SK-N-SH (cell line): ENCODE results near the gene TTC22. TPM values are rescaled to one million over a fixed set of nuclear protein-coding genes. Genes with fewer than 3 reads are reported as not detected.

ENCODE experiments used
- CTCF ChIA-PET: fragments of 300-600, 350-600 bp; formaldehyde crosslinking; extraction: SDS; loops from one replicate; lab custom pipeline; 2021; lab: Yijun Ruan, JAX
- POLR2A ChIA-PET: fragments of 350-600 bp; sonication (Branson Sonifier 250); formaldehyde crosslinking; extraction: SDS; loops from one replicate; lab custom pipeline; 2020; ENCODE audit warnings: antibody characterized with exemption, inconsistent platforms; lab: Yijun Ruan, JAX
- DNase-seq: peaks from one replicate; pipeline ENCODE4 v3.0.0; 2012
- H2AFZ ChIP-seq: fragments of 200-600 bp; sonication (generic); 2 replicates; pipeline ENCODE4 v1.8.1; 2016; ENCODE audit warnings: antibody characterized with exemption, mild to moderate bottlenecking, low read depth
- H3F3A ChIP-seq: fragments of 200-600 bp; sonication (generic); replicated peaks from 2 replicates; pipeline ENCODE3; 2016; ENCODE audit warnings: antibody characterized with exemption, mild to moderate bottlenecking; ENCODE audit not compliant: insufficient read depth
- H3K27ac ChIP-seq, 2 experiments: fragments of 200-500 bp in 1 of 2; fragments of 200-600 bp in 1 of 2; sonication (Bioruptor generic) in 1 of 2; sonication (generic), shearing (Covaris generic) in 1 of 2; 2 replicates each; pipeline versions ENCODE4 v1.5.1 to v1.6.1; 2014 to 2016; ENCODE audit warnings: low read depth in 2 of 2, inconsistent platforms in 1 of 2, low read length in 1 of 2, mild to moderate bottlenecking in 1 of 2, mixed read lengths in 1 of 2
- H3K27me3 ChIP-seq: fragments of 200-600 bp; sonication (generic), shearing (Covaris generic); 2 replicates; pipeline ENCODE4 v1.6.1; 2016; ENCODE audit warnings: mixed run types; ENCODE audit not compliant: insufficient read depth
- H3K36me3 ChIP-seq, 2 experiments: fragments of 200-500 bp in 1 of 2; fragments of 200-600 bp in 1 of 2; sonication (Bioruptor generic) in 1 of 2; sonication (generic) in 1 of 2; replicated peaks in 1 of 2; 2 replicates each; pipeline versions ENCODE3 to v1.5.1; 2014 to 2016; ENCODE audit warnings: low read length in 1 of 2, mild to moderate bottlenecking in 1 of 2; ENCODE audit not compliant: insufficient read depth in 2 of 2, control insufficient read depth in 1 of 2
- H3K4me1 ChIP-seq, 2 experiments: fragments of 200-500 bp in 1 of 2; fragments of 200-600 bp in 1 of 2; sonication (Bioruptor generic) in 1 of 2; sonication (generic), shearing (Covaris generic) in 1 of 2; 2 replicates each; pipeline versions ENCODE4 v1.5.1 to v1.6.1; 2014 to 2016; ENCODE audit warnings: low read depth in 1 of 2, low read length in 1 of 2, mixed run types in 1 of 2; ENCODE audit not compliant: insufficient read depth in 2 of 2, control insufficient read depth in 1 of 2
- H3K4me2 ChIP-seq: fragments of 200-600 bp; sonication (generic), shearing (Covaris generic); 2 replicates; pipeline ENCODE4 v1.6.1; 2017; ENCODE audit warnings: mixed run types
- H3K4me3 ChIP-seq, 2 experiments: fragments of 200-500 bp in 1 of 2; fragments of 200-600 bp in 1 of 2; sonication (Bioruptor generic) in 1 of 2; sonication (generic), shearing (Covaris generic) in 1 of 2; 2 replicates each; pipeline versions ENCODE4 v1.5.1 to v1.8.1; 2014 to 2016; ENCODE audit warnings: low read depth in 2 of 2, inconsistent platforms in 1 of 2, low read length in 1 of 2, mild to moderate bottlenecking in 1 of 2, mixed read lengths in 1 of 2, moderate library complexity in 1 of 2
- H3K79me2 ChIP-seq: fragments of 200-600 bp; sonication (generic); 2 replicates; pipeline ENCODE4 v1.8.1; 2017; ENCODE audit warnings: mild to moderate bottlenecking; ENCODE audit not compliant: insufficient read depth
- H3K9ac ChIP-seq: fragments of 200-600 bp; sonication (generic); 2 replicates; pipeline ENCODE4 v1.6.1; 2017; ENCODE audit warnings: mixed run types
- H3K9me2 ChIP-seq: fragments of 200-600 bp; sonication (generic); 2 replicates; pipeline ENCODE4 v1.6.1; 2017; ENCODE audit warnings: mixed run types
- H3K9me3 ChIP-seq: fragments of 200-600 bp; sonication (generic); 2 replicates; pipeline ENCODE4 v1.6.1; 2017; ENCODE audit warnings: mixed run types, mild to moderate bottlenecking, moderate library complexity
- H4K20me1 ChIP-seq: fragments of 200-600 bp; sonication (generic); 2 replicates; pipeline ENCODE4 v1.6.1; 2017; ENCODE audit warnings: mild to moderate bottlenecking, mixed run types; ENCODE audit not compliant: insufficient read depth
- EP300 ChIP-seq, 2 experiments: IDR thresholded peaks; 2 replicates each; pipeline versions ENCODE4 v1.4.0 to v1.6.1; 2012; ENCODE audit warnings: borderline replicate concordance in 1 of 2, low read depth in 1 of 2, low read length in 1 of 2
- EZH2phosphoT487 ChIP-seq: fragments of 200-600 bp; sonication (generic); IDR thresholded peaks from 2 replicates; pipeline ENCODE4 v1.6.1; 2017; ENCODE audit warnings: low read depth, mixed run types, mild to moderate bottlenecking, antibody characterized with exemption, moderate library complexity, borderline replicate concordance
- FOSL2 ChIP-seq: IDR thresholded peaks from 2 replicates; pipeline ENCODE4 v1.4.0; 2012; ENCODE audit warnings: low read depth, mild to moderate bottlenecking, moderate library complexity, borderline replicate concordance
- FOXJ3 ChIP-seq: sonication (generic); formaldehyde crosslinking; IDR thresholded peaks from 2 replicates; pipeline ENCODE4 v1.5.1; 2020; ENCODE audit warnings: mild to moderate bottlenecking, missing genetic modification reagents
- FOXM1 ChIP-seq: IDR thresholded peaks from 2 replicates; pipeline ENCODE4 v1.4.0; 2012; ENCODE audit warnings: low read depth, mild to moderate bottlenecking
- GABPA ChIP-seq: IDR thresholded peaks from 2 replicates; pipeline ENCODE4 v1.4.0; 2012; ENCODE audit warnings: low read depth, mild to moderate bottlenecking
- IRF3 ChIP-seq: fragments of 150-350 bp; IDR thresholded peaks from 2 replicates; pipeline ENCODE4 v1.6.1; 2016; ENCODE audit warnings: mild to moderate bottlenecking, low read depth, low read length
- JUND ChIP-seq: IDR thresholded peaks from 2 replicates; pipeline ENCODE4 v1.4.0; 2012
- MAX ChIP-seq: IDR thresholded peaks from 2 replicates; pipeline ENCODE4 v1.4.0; 2012; ENCODE audit warnings: low read depth
- MXI1 ChIP-seq: IDR thresholded peaks from 2 replicates; pipeline ENCODE4 v1.6.1; 2012; ENCODE audit warnings: mild to moderate bottlenecking, low read depth, low read length, improper control_type of control experiment
- NFIC ChIP-seq: IDR thresholded peaks from 2 replicates; pipeline ENCODE4 v1.4.0; 2012; ENCODE audit warnings: borderline replicate concordance
- RAD21 ChIP-seq: IDR thresholded peaks from 2 replicates; pipeline ENCODE4 v1.6.1; 2012; ENCODE audit warnings: mild to moderate bottlenecking, low read length
- RCOR1 ChIP-seq: fragments of 150-350 bp; IDR thresholded peaks from 2 replicates; pipeline ENCODE4 v1.6.1; 2017; ENCODE audit warnings: antibody characterized with exemption, low read length
- REST ChIP-seq: IDR thresholded peaks from 2 replicates; pipeline ENCODE4 v1.6.1; 2012; ENCODE audit warnings: mild to moderate bottlenecking, low read depth, low read length, moderate library complexity
- RFX5 ChIP-seq: IDR thresholded peaks from 2 replicates; pipeline ENCODE4 v1.6.1; 2012; ENCODE audit warnings: mild to moderate bottlenecking, improper control_type of control experiment, low read length
- RXRA ChIP-seq: IDR thresholded peaks from 2 replicates; pipeline ENCODE4 v1.4.0; 2012; ENCODE audit warnings: low read depth, mild to moderate bottlenecking, borderline replicate concordance
- TAF1 ChIP-seq: IDR thresholded peaks from 2 replicates; pipeline ENCODE4 v1.6.1; 2012; ENCODE audit warnings: low read depth, mild to moderate bottlenecking, low read length, moderate library complexity, borderline replicate concordance
- USF1 ChIP-seq: IDR thresholded peaks from 2 replicates; pipeline ENCODE4 v1.4.0; 2012; ENCODE audit warnings: low read depth, borderline replicate concordance
- USF2 ChIP-seq: fragments of 150-350 bp; IDR thresholded peaks from 2 replicates; pipeline ENCODE4 v1.6.1; 2017; ENCODE audit warnings: antibody characterized with exemption, low read length, low read depth, borderline replicate concordance
- ZBTB33 ChIP-seq: IDR thresholded peaks from 2 replicates; pipeline ENCODE4 v1.4.0; 2012; ENCODE audit warnings: low read depth, borderline replicate concordance
- WGBS: methylation state at CpG from one replicate; pipeline ENCODE4 v1.1.6; 2017; ENCODE audit warnings: low lambda C conversion rate; 5-methylcytosine and 5-hydroxymethylcytosine counted together
- polyA plus RNA-seq, 3 experiments: library from polyadenylated mRNA; depleted of rRNA; stranded (reverse); fragments of >200 nt; gene quantifications; 2 replicates each; pipeline ENCODE4 v1.2.3, GENCODE V29; 2012

The TTC22 gene
- polyA plus RNA-seq, 1 of the 3 experiments (the other 2 are of a cell fraction) = not detected

GRCh38 chr1:54743416-54744226 lies 57.5 kb downstream of the TTC22 start:
- no peaks in the 10 kb centered on the region for H3K9me2 ChIP-seq
- no peaks in the 10 kb centered on the region for H4K20me1 ChIP-seq
- no peak overlapping the region for H3K4me3 ChIP-seq
- TF ChIP-seq RFX5 (no peak), IRF3 (no peak), REST (no peak), ZBTB33 (no peak), FOXM1 (no peak), FOXJ3 (CRISPR knock-in tag) (no peak), FOSL2 (no peak), EZH2phosphoT487 (no peak), TAF1 (no peak), RAD21 (no peak), MXI1 (no peak), MAX (no peak), RCOR1 (no peak), GABPA (no peak), RXRA (no peak), USF2 (no peak), EP300 (IDR thresholded peaks at IDR 0.05; ENCODE audit: borderline replicate concordance in 1 of 2, low read depth in 1 of 2, low read length in 1 of 2) (no peak), USF1 (no peak), NFIC (no peak), JUND (no peak)
- no peak overlapping the region for H3K27ac ChIP-seq
- DNase-seq = no peak
- no peaks in the 10 kb centered on the region for H3K9me3 ChIP-seq
- no peaks in the 10 kb centered on the region for H3K79me2 ChIP-seq
- 93% methylated on average over 5 of the region's 12 CpGs for WGBS
- ChIA-PET POLR2A (interaction anchor here (1.1 kb wide), 1 partner anchor 33 kb away, joined by 3 read pairs; no protein-coding TSS in a partner anchor), CTCF (interaction anchor here (2.2 kb wide), 1 partner anchor 15 kb away, joined by 6 read pairs; no protein-coding TSS in a partner anchor)
- H3K4me1 ChIP-seq = no peaks in the 10 kb centered on the region; a peak in 1 of 4 replicates
- peaks cover 0 to 33% of the 10 kb centered on the region in 2 experiments for H3K36me3 ChIP-seq
- no peak overlapping the region for H2AFZ ChIP-seq
- H3K27me3 ChIP-seq = no peaks in the 10 kb centered on the region
- no peak overlapping the region for H3K4me2 ChIP-seq
- no peaks in the 10 kb centered on the region for H3F3A ChIP-seq
- H3K9ac ChIP-seq = no peak overlapping the region
